GM12878 (cell line): ENCODE measurements around the gene STEAP3. TPM values are rescaled to one million over a fixed set of nuclear protein-coding genes. Genes with fewer than 3 reads are reported as not detected.

Experiments used
- ATAC-seq: fragments of 200-7000 bp; cut with Tn5 transposase; 3 replicates; pipeline ENCODE4 v1.9.1; 2020; ENCODE audit warnings: mild to moderate bottlenecking, moderate library complexity
- BruUV-seq: library from RNA; stranded (reverse); fragments of 400-500 nt; replicated peaks from 2 replicates; lab custom pipeline; 2021; lab: Mats Ljungman, UMichigan
- CTCF ChIA-PET: fragments of 300-600 bp; sonication (Branson Sonifier 250); formaldehyde crosslinking; extraction: SDS; loops from one replicate; lab custom pipeline; 2021; ENCODE audit warnings: inconsistent platforms; lab: Yijun Ruan, JAX
- POLR2A ChIA-PET: fragments of 350-600 bp; formaldehyde crosslinking; extraction: SDS; loops from one replicate; lab custom pipeline; 2021; ENCODE audit warnings: inconsistent platforms; lab: Charles Lee
- RAD21 ChIA-PET: fragments of 300-600 bp; sonication (Branson Sonifier 250); formaldehyde crosslinking; loops from one replicate; lab custom pipeline; 2023; ENCODE audit warnings: antibody characterized with exemption; ENCODE audit not compliant: unreplicated experiment; lab: Charles Lee
- SMC1A ChIA-PET: fragments of 300-600 bp; sonication (Branson Sonifier 250); formaldehyde crosslinking; loops from one replicate; lab custom pipeline; 2023; ENCODE audit not compliant: unreplicated experiment, uncharacterized antibody; lab: Charles Lee
- DNase-seq: peaks from one replicate; pipeline ENCODE4 v3.0.0-alpha.2; 2011; ENCODE audit warnings: low read depth, low spot score
- FAIRE-seq: peaks from 3 replicates; lab custom pipeline; 2011; peaks lifted over from hg19 to GRCh38; lab: Jason Lieb, UNC
- H2AFZ ChIP-seq: 2 replicates; pipeline ENCODE4 v1.6.0; 2011; ENCODE audit warnings: low read depth, low read length, control low read depth; ENCODE audit not compliant: control insufficient read depth
- H3K27ac ChIP-seq: 2 replicates; pipeline ENCODE4 v1.5.1; 2011; ENCODE audit warnings: control low read depth; ENCODE audit not compliant: control insufficient read depth, insufficient read depth
- H3K27me3 ChIP-seq, 2 experiments: replicated peaks in 1 of 2; 2 replicates each; pipeline versions ENCODE4 v1.6.0 to v1.6.1; 2011; ENCODE audit warnings: low read length in 1 of 2; ENCODE audit not compliant: control insufficient read depth in 2 of 2, insufficient read depth in 2 of 2
- H3K36me3 ChIP-seq, 2 experiments: 2 replicates each; pipeline ENCODE4 v1.5.1; 2011; ENCODE audit warnings: low read length in 1 of 2; ENCODE audit not compliant: control insufficient read depth in 2 of 2, insufficient read depth in 2 of 2
- H3K4me1 ChIP-seq: 2 replicates; pipeline ENCODE4 v1.6.1; 2011; ENCODE audit warnings: mild to moderate bottlenecking, low read length, moderate library complexity, mixed read lengths; ENCODE audit not compliant: control insufficient read depth, insufficient read depth
- H3K4me2 ChIP-seq: 2 replicates; pipeline ENCODE4 v1.6.0; 2011; ENCODE audit warnings: control low read depth; ENCODE audit not compliant: control insufficient read depth, insufficient read depth
- H3K4me3 ChIP-seq: fragments of 200-600 bp; sonication (generic); 2 replicates; pipeline ENCODE4 v1.5.1; 2016
- H3K79me2 ChIP-seq: 2 replicates; pipeline ENCODE4 v1.6.0; 2011; ENCODE audit warnings: low read length; ENCODE audit not compliant: control insufficient read depth, insufficient read depth
- H3K9ac ChIP-seq: 2 replicates; pipeline ENCODE4 v1.8.0; 2011; ENCODE audit warnings: low read length, control low read depth, mixed read lengths; ENCODE audit not compliant: control insufficient read depth, insufficient read depth
- H3K9me3 ChIP-seq: replicated peaks from 3 replicates; pipeline ENCODE4 v1.5.1; 2011; ENCODE audit warnings: mild to moderate bottlenecking, low read length; ENCODE audit not compliant: control insufficient read depth, insufficient read depth
- H4K20me1 ChIP-seq: 2 replicates; pipeline ENCODE4 v1.6.0; 2011; ENCODE audit not compliant: control insufficient read depth, insufficient read depth
- BHLHE40 ChIP-seq, 2 experiments: fragments of 450-650 bp in 1 of 2; IDR thresholded peaks; 2 replicates each; pipeline ENCODE4 v1.6.1; 2011 to 2017; ENCODE audit warnings: low read depth in 2 of 2, borderline replicate concordance in 1 of 2, improper control_type of control experiment in 1 of 2, low read length in 1 of 2, mild to moderate bottlenecking in 1 of 2
- BRCA1 ChIP-seq: IDR thresholded peaks from 2 replicates; pipeline ENCODE4 v1.6.1; 2011; ENCODE audit warnings: low read depth, low read length, improper control_type of control experiment
- CUX1 ChIP-seq: IDR thresholded peaks from 2 replicates; pipeline ENCODE4 v1.6.1; 2012; ENCODE audit warnings: improper control_type of control experiment, low read depth, low read length; ENCODE audit not compliant: insufficient replicate concordance
- ELK1 ChIP-seq: IDR thresholded peaks from 2 replicates; pipeline ENCODE4 v1.6.1; 2012; ENCODE audit warnings: low read depth, low read length, improper control_type of control experiment
- FOXM1 ChIP-seq: IDR thresholded peaks from 2 replicates; pipeline ENCODE4 v1.6.1; 2012; ENCODE audit warnings: low read depth, mild to moderate bottlenecking, inconsistent platforms, low read length, moderate library complexity
- HCFC1 ChIP-seq: fragments of 150-350 bp; IDR thresholded peaks from 2 replicates; pipeline ENCODE4 v1.6.1; 2014; ENCODE audit warnings: low read length
- HDGF ChIP-seq: fragments of 450-650 bp; IDR thresholded peaks from 2 replicates; pipeline ENCODE4 v1.6.1; 2016; ENCODE audit warnings: antibody characterized with exemption
- IRF4 ChIP-seq: IDR thresholded peaks from 2 replicates; pipeline ENCODE4 v1.6.1; 2011; ENCODE audit warnings: low read depth, low read length
- IRF5 ChIP-seq: fragments of 450-650 bp; IDR thresholded peaks from 2 replicates; pipeline ENCODE4 v1.6.1; 2017; ENCODE audit warnings: borderline replicate concordance
- KAT2A ChIP-seq: conservative IDR thresholded peaks from 2 replicates; pipeline ENCODE4 v1.6.1; 2011; ENCODE audit warnings: low read depth, low read length; ENCODE audit not compliant: control insufficient read depth
- MTA3 ChIP-seq: IDR thresholded peaks from 2 replicates; pipeline ENCODE4 v1.6.1; 2012; ENCODE audit warnings: low read length, inconsistent platforms, borderline replicate concordance
- POU2F2 ChIP-seq: IDR thresholded peaks from 3 replicates; pipeline ENCODE4 v1.6.1; 2011; ENCODE audit warnings: low read depth, mild to moderate bottlenecking, low read length, borderline replicate concordance
- ZBED1 ChIP-seq: IDR thresholded peaks from 2 replicates; pipeline ENCODE4 v1.6.1; 2016; ENCODE audit warnings: borderline replicate concordance
- ZNF24 ChIP-seq: fragments of 450-650 bp; IDR thresholded peaks from 2 replicates; pipeline ENCODE4 v1.6.1; 2017; ENCODE audit warnings: antibody characterized with exemption, mild to moderate bottlenecking
- WGBS: methylation state at CpG from one replicate; pipeline ENCODE4 v1.1.6; 2016; ENCODE audit warnings: low lambda C conversion rate; ENCODE audit not compliant: insufficient replicate concordance, insufficient coverage; ENCODE audit errors: missing lambda C conversion rate; 5-methylcytosine and 5-hydroxymethylcytosine counted together
- in situ Hi-C: fragments of 300-500 bp; cut with MboI; formaldehyde crosslinking; loops from 9 replicates; pipeline ENCODE4 v1.14.3; 2018; ENCODE audit warnings: mixed read lengths
- intact Hi-C: fragments of 100-400 bp; cut with micrococcal nuclease; formaldehyde crosslinking; loops from one replicate; pipeline ENCODE4 v1.14.2; 2022; ENCODE audit not compliant: unreplicated experiment
- polyA plus RNA-seq, 11 experiments: library from polyadenylated mRNA; depleted of rRNA in 4 of 11; unstranded in 6 of 11; stranded (reverse) in 5 of 11; fragments of >200 nt; fragmentation: Nextera tagmentation in 4 of 11; fragmentation: Illumina TruSeq in 1 of 11; extraction: Ambion mirVana in 4 of 11; extraction: Trizol in 1 of 11; gene quantifications; 1 replicate in 1 of 11; 2 replicates in 10 of 11; pipeline versions ENCODE4 v1.2.1 to v1.2.3, GENCODE V29; 2011 to 2016; ENCODE audit warnings: inconsistent platforms in 2 of 11, missing spikeins in 2 of 11, low read depth in 1 of 11
- total RNA-seq, 4 experiments: library from RNA; depleted of rRNA in 3 of 4; stranded (reverse); fragments of >200 nt in 3 of 4; fragmentation: Illumina TruSeq in 1 of 4; extraction: Trizol in 1 of 4; gene quantifications; 2 replicates each; pipeline versions ENCODE4 v1.2.1 to v1.2.3, GENCODE V29; 2013 to 2021

Gene STEAP3
- total and polyA plus RNA-seq, 10 of the 15 experiments (the other 5 are each of a cell fraction or from before 2014, with no cell fraction given): 0.42 to 8.3 (median 4.8) TPM

GRCh38 chr2:119222213-119222612, 1.4 kb upstream of the STEAP3 start:
- no peak overlapping the region for H3K4me2 ChIP-seq
- DNase-seq (no peak), ATAC-seq (no peak), FAIRE-seq (no peak)
- H3K4me1 ChIP-seq: peaks cover 8% of the 10 kb centered on the region
- intact Hi-C loops (no loop called here), in situ Hi-C loops (no loop called here)
- 100% methylated on average over 2 of the region's 2 CpGs for WGBS
- H3K36me3 ChIP-seq: no peaks in the 10 kb centered on the region
- SMC1A ChIA-PET: no interaction called here
- H3K9ac ChIP-seq: no peak overlapping the region
- H3K9me3 ChIP-seq: no peaks in the 10 kb centered on the region
- TF ChIP-seq CUX1 (no peak), FOXM1 (no peak), ZBED1 (no peak), HCFC1 (no peak), POU2F2 (no peak), IRF5 (no peak), BRCA1 (no peak), ELK1 (no peak), MTA3 (no peak), BHLHE40 (IDR thresholded peaks at IDR 0.05; ENCODE audit: borderline replicate concordance in 1 of 2, low read depth in 2 of 2, low read length in 1 of 2) (no peak), ZNF24 (no peak), KAT2A (no peak), IRF4 (no peak), HDGF (no peak)
- H2AFZ ChIP-seq: no peak overlapping the region
- no peaks in the 10 kb centered on the region for H3K79me2 ChIP-seq
- RAD21 ChIA-PET: no interaction called here
- H4K20me1 ChIP-seq: no peaks in the 10 kb centered on the region
- no peak overlapping the region for H3K27ac ChIP-seq
- CTCF ChIA-PET: interaction anchor here (1.1 kb wide), 1 partner anchor 90 kb away, joined by 3 read pairs; no protein-coding TSS in a partner anchor
- no peak overlapping the region for H3K4me3 ChIP-seq
- no TSS peak for BruUV-seq
- H3K27me3 ChIP-seq: no peaks in the 10 kb centered on the region; a peak in 1 of 4 replicates
- POLR2A ChIA-PET: interaction anchor here (0.6 kb wide), 1 partner anchor 90 kb away, joined by 4 read pairs; no protein-coding TSS in a partner anchor
